GM21717 (cell line): ENCODE measurements around the gene LRMDA.

ENCODE experiments used
- ATAC-seq: cut with Tn5 transposase; IDR thresholded peaks from one replicate; pipeline ENCODE4 v1.9.1; 2021; ENCODE audit warnings: mild to moderate bottlenecking, moderate library complexity; ENCODE audit not compliant: unreplicated experiment

LRMDA gene

DNA sequence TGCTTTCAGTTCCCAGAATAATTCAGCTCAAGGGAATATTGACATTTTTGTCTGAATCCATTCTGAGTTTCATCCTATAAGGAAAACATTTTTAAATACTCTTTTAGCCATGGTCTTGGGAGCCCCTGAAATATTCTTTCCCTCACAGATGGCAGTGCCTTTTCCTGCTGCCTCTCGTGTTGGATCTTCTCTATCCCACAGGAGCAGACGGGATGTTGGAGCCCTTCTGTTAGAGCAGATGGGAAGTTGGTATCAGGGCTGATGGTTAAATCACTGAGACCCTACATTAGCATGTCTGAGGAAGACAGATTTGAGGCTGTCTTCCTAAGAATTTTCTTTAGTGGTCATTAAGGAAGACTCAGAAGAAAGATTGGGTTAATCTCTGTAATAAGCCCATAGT is 737.8 kb downstream of the LRMDA start:
- no peak for ATAC-seq

DNA sequence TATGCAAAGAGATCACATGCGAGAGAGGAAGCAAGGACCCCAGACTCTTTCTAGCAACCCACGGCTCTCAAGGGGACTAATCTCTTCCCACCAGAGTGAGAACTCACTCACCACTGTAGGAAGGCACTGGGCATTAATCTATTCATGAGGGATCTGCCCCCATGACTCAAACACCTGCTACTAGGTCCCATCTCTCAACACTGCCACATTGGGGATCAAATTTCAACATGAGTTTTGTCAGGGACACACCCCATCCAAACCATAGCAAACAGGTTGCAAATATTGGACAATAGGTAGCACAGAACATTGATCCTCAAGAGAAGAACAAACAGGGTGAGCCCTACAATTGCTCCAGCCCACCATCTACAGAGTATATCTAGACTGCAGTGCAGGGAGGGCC is 740.6 kb downstream of the LRMDA start:
- no peak for ATAC-seq

- ATAC-seq: no peak
Observed at GRCh38 chr10:76175533-76176165, 744.2 kb downstream of the LRMDA start.

DNA sequence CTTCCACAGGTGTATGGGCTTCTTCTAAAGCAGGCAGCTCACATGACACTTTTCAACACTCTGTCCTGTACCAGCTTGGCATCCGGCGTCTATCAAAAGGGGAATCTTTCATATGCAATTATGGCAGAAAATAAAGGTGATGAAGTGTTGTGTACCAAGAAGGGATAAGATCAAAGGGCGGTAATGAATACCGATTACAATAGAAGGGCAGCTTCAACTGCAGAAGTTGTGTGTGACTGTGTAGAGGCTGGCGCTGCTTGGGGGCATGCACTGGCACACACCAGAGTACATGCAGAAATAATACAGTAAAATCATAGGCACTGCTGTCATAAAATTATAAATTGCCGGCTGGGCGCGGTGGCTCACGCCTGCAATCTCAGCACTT is 744.7 kb downstream of the LRMDA start:
- no peak for ATAC-seq

DNA sequence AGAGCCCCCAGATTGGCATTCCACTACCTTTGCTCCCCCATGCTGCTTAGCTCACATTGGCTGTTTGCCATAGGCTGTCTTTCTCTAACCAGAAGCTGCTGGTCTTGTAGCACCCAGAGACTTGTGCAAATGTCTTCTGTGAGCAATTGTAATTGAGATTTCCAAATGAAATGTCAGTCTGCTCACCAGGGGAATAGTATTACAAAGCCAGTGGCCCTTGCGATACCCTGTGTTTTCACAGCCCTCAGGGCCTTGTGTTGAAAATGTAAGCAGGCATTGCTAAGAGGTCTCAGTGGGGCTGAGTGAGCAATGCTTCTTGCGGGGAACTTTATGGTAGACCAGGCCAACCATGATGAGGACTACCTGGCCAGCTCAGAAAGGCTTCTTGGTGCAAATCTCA is 746.5 kb downstream of the LRMDA start:
- no peak for ATAC-seq

DNA sequence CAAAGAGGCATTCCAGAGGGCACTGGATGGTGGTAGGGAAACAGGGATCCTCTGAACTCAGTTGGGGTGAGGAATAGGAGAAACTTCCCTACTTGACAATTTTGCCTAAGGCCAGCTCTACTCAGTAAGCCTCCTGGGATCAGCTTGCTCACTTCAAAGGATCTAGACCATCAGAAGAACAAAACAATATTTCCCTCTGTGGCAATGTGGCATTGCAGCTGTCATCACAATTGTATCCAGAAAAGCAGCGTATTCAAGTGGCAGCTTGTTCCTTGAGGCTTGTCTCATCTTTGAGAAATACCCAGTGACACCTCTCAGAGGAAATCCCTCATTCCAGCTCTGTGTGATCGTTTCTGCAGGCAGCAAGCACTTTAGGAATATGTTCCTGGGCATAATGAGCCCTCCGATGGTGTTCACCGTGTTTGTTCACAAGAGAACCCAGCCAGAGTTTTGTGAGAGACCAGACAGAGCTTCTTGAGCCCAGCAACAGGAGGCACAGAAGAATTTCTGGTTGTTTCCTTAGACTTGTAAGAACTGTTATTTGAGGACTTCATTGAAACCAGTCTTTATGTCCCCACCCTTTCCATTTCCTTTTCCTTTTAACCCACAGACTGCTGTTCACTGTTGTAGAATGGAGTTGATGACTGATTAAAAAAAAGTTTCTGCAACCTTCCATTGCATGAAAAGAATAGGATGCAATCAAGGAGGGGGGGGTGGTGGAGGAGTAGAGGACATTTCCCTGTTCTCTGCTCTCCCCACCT is 747.3 kb downstream of the LRMDA start:
- no peak for ATAC-seq

DNA sequence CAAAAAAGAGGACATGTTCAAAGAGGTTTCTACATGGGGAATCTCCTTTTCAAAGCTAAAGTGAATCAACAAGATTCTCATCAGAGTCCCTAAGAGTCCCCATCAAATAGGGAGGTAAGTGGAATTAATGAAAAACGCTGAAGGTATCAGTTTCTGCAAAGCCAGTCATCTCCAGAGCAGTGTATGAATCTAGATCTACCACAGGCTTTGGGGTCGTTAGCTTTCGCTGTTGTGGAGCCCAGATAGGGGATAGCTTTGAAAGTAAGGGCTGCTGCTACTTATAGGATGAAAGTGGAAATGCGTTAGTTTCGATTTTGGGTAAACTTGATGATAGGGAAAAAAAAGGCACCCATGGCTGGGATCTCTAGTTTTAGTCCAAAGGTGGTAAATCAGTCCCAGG is 748.4 kb downstream of the LRMDA start:
- ATAC-seq: no peak

- ATAC-seq: no peak
Observed at GRCh38 chr10:76184647-76185046, 753.2 kb downstream of the LRMDA start.

GRCh38 chr10:76185471-76186301 is 754.3 kb downstream of the LRMDA start:
- ATAC-seq: no peak

GRCh38 chr10:76188216-76188615 is 756.8 kb downstream of the LRMDA start:
- ATAC-seq: no peak

DNA sequence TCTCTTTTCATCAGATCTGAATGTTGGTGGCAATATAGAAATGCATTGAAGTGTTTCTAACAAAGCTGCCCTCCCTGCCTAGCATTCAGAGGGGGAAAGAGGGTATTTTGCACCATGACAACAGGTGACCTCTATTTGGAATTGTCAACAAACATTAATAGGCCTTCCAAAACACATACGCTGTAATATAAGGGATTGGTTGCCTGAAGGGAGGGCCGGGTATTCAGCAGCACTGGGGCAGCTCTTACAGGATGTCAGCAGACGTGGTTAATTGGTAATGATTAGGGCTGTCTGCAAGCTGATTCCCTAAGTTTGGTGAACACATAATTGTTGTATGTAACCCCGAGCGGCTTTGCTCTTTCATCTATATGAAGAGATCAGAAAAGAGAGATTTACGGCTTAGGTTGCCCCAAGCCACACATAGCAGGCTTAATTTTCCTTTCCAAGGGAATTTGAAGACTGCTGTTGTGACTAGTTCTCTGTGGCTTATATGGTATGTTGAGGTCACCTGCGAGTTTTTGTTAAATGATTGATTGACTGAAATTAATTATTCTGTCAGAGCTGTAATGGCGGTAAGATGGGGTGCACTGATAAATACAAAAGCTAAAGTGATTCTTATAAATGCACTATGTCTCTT is 759.3 kb downstream of the LRMDA start:
- no peak for ATAC-seq

DNA sequence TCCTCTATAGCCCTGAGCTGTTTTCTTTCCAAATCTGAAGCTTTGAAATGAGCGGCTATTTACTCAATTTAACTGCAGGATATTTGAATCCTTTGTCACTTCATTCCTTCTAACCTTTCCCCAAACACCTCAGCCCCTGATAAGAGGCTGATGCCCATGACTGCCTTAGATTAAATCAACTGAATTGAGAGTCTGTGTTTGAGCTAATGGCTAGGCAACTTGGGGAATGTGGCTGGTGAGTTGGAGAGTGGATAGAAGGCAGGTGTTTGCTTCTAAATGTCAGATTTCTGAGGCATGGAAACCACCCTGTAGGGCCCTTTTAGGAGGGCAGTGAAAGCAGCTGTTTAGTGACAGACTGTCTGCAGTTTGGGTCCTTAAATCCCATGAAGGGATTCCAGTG is 759.9 kb downstream of the LRMDA start:
- no peak for ATAC-seq

DNA sequence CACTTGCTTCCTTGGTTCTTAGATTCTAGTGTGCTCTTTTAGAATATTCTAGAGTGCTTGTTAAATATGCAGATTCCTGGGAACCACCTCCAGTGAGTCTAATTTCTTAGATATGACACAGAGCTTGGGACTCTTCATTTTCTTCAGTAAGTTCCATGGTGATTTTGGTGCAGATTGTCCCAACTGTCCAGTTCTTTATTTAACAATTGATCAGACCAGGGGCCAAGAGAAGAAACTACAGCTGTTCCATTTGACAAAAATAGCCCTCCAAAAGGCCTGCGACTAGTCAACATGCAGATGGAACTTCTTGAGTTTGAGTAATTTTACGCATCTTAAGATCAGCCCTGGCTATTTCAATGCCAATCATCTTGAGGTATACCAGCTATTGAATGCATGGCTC is 760.7 kb downstream of the LRMDA start:
- no peak for ATAC-seq

GRCh38 chr10:76192694-76193320 is 761.4 kb downstream of the LRMDA start:
- ATAC-seq: no peak

DNA sequence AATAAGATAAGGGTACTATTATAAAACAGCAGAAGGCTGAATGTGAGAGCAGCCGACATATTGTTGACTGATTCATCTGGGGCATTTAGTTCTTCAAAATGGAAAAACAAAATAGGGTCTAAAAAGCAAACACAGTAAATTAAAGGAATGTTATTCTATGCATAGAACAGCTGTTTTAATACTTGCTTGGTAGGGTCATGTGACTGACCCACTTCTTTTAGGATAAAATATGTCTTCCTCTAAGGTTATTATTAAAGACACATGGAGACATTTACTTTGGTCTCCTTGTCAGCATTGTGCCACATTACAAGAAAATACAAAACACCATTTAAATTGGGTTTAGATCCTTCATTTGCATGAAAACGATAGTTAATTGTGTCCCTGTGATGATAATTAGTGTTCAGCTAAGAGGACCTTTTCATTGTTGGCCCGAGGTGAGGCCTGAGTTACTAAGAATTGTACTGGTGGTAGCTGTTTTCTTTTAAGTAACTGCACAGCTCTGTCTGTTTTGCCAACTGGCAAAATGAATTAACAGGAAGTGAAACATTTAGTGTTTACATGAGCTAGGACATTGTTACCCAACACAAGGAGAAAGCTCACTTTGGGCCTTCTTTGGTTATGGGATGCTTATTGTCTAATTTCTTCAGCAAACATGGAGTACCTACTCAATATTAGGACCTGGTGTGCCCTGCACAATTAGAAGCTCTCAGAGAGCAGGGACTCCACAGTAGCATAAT is 764.4 kb downstream of the LRMDA start:
- no peak for ATAC-seq

- no peak for ATAC-seq
Observed at GRCh38 chr10:76197293-76197692, 765.9 kb downstream of the LRMDA start.

- no peak for ATAC-seq
Observed at GRCh38 chr10:76198287-76199035, 767.0 kb downstream of the LRMDA start.

- no peak for ATAC-seq
Observed at GRCh38 chr10:76201962-76202361, 770.5 kb downstream of the LRMDA start.

GRCh38 chr10:76202777-76203176 is 771.4 kb downstream of the LRMDA start:
- ATAC-seq: no peak

DNA sequence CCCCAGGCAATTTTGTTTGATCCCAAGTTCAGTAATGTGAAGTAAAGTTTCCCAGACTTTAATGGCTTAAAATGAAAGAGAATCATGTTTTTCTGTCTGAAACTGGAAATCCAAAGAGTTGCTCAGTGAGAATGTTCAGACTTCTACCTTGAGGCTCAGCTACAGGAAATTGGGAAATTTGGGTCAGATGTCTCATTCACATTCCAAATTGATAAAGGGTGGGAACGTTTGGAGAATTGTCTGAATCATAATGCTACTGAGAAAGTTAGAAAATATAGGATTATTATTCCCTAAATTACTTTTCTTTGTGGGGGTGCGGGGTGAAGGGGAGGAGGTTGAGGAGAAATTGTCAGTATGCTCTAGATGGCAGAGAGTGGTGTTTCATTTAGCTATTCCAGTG is 773.9 kb downstream of the LRMDA start:
- ATAC-seq: no peak
